Endothelial cell of hepatic sinusoid (primary cell): ENCODE results near the gene ZSWIM1.

Source experiments
- in situ Hi-C: cut with HindIII; loops from 2 replicates; pipeline ENCODE4 v1.10.0; 2017; ENCODE audit warnings: low sequenced_read_pairs

The ZSWIM1 gene

GRCh38 chr20:45880988-45881788 lies at the start of gene ZSWIM1:
ZSWIM1 (plus strand) TSS chr20:45881227; CDS start chr20:45882593, 1,366 bp downstream.
- in situ Hi-C loops: no loop called here

GRCh38 chr20:45832619-45833018 lies 48.4 kb upstream of the ZSWIM1 start:
- in situ Hi-C loops: no loop called here

GRCh38 chr20:45833030-45833882 lies 47.8 kb upstream of the ZSWIM1 start, which contains the start of gene SNX21:
SNX21 (plus strand) TSS chr20:45833799; CDS start chr20:45833920, 121 bp downstream.
- in situ Hi-C loops: no loop called here

- in situ Hi-C loops: no loop called here
Observed at GRCh38 chr20:45833883-45834796, 46.9 kb upstream of the ZSWIM1 start.

- in situ Hi-C loops: no loop called here
Observed at GRCh38 chr20:45834797-45835161, 46.2 kb upstream of the ZSWIM1 start.

GRCh38 chr20:45835329-45835765 lies 45.7 kb upstream of the ZSWIM1 start:
- in situ Hi-C loops: no loop called here

GRCh38 chr20:45835825-45836224 lies 45.2 kb upstream of the ZSWIM1 start:
- in situ Hi-C loops: no loop called here

- in situ Hi-C loops: no loop called here
Observed at GRCh38 chr20:45836841-45837240, 44.2 kb upstream of the ZSWIM1 start.

- in situ Hi-C loops: no loop called here
Observed at GRCh38 chr20:45840700-45841198, 40.3 kb upstream of the ZSWIM1 start.

- in situ Hi-C loops: no loop called here
Observed at GRCh38 chr20:45841407-45842129, 39.5 kb upstream of the ZSWIM1 start.

- in situ Hi-C loops: no loop called here
Observed at GRCh38 chr20:45842169-45842812, 38.7 kb upstream of the ZSWIM1 start.

GRCh38 chr20:45843506-45843905 lies 37.5 kb upstream of the ZSWIM1 start:
- in situ Hi-C loops: no loop called here

- in situ Hi-C loops: no loop called here
Observed at GRCh38 chr20:45845452-45845851, 35.6 kb upstream of the ZSWIM1 start.

GRCh38 chr20:45848421-45848820 lies 32.6 kb upstream of the ZSWIM1 start:
- in situ Hi-C loops: no loop called here

GRCh38 chr20:45848969-45849582 lies 32.0 kb upstream of the ZSWIM1 start:
- in situ Hi-C loops: no loop called here

GRCh38 chr20:45850238-45850637 lies 30.8 kb upstream of the ZSWIM1 start:
- in situ Hi-C loops: no loop called here

GRCh38 chr20:45850926-45851325 lies 30.1 kb upstream of the ZSWIM1 start:
- in situ Hi-C loops: no loop called here

GRCh38 chr20:45851501-45851900 lies 29.5 kb upstream of the ZSWIM1 start:
- in situ Hi-C loops: no loop called here

GRCh38 chr20:45852326-45852725 lies 28.7 kb upstream of the ZSWIM1 start:
- in situ Hi-C loops: no loop called here
